ENCODE results near the gene MROH2A.

DNA sequence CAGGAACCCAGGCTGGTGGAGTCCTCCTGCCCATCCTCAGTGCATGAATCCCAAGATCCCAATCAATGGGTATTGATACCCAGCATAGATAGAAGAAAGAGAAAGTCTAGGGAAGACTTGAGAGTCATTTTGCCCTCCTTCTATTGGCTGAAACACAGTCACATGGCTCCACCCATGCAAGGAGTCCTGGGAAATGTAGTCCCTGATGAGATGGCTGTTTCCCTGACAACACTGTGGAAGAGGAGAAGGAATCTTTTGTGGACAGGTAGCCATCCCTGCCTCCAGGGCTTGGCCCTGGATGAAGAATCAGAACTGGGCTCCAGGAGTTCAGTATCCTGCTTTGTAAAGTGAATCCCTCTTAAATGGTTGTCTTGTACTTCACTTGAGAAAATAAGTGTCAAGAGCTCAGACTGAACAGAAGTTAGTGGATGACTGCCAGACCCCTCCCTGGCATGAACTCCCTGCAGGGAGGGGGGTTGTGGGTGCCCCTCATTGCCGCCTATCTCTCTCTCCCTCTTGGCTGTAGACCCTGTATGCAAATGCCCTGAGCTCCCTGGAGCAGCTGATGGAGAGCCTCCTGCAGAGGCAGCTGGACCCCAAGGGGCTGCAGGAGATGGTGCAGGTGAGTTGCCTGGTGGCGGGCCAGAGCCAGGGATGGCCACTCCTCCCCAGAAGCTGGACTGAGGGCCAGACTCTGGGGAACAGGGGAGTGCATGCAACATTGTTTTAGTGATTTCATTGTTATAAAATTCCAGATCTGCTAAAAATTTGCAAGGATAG lies 36.1 kb downstream of the MROH2A start:
- TF ChIP-seq, protein P1, sequence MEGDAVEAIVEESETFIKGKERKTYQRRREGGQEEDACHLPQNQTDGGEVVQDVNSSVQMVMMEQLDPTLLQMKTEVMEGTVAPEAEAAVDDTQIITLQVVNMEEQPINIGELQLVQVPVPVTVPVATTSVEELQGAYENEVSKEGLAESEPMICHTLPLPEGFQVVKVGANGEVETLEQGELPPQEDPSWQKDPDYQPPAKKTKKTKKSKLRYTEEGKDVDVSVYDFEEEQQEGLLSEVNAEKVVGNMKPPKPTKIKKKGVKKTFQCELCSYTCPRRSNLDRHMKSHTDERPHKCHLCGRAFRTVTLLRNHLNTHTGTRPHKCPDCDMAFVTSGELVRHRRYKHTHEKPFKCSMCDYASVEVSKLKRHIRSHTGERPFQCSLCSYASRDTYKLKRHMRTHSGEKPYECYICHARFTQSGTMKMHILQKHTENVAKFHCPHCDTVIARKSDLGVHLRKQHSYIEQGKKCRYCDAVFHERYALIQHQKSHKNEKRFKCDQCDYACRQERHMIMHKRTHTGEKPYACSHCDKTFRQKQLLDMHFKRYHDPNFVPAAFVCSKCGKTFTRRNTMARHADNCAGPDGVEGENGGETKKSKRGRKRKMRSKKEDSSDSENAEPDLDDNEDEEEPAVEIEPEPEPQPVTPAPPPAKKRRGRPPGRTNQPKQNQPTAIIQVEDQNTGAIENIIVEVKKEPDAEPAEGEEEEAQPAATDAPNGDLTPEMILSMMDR (conservative IDR thresholded peaks at IDR 0.05; ENCODE audit: low read length) = no peak
- no peak for TF ChIP-seq EZH2phosphoT487 (IDR thresholded peaks at IDR 0.05; ENCODE audit: borderline replicate concordance)
